ENCODE measurements around the gene GMDS. TPM values are rescaled to one million over a fixed set of nuclear protein-coding genes. Genes with fewer than 3 reads are reported as not detected.

Gene GMDS
- total and polyA plus RNA-seq, 2 of the 4 experiments (the other 2 are of a cell fraction), result 7.3 to 21.9 TPM

- Histone ChIP-seq H2AK5ac (ENCODE audit: low read depth, low read length) (no peak overlapping the region), H4K5ac (ENCODE audit: low read depth, low read length) (no peak overlapping the region), H3K27me3 (ENCODE audit: control insufficient read depth, insufficient read depth, low read length) (no peaks in the 10 kb centered on the region), H3K4me2 (ENCODE audit: low read depth, low read length) (no peak overlapping the region), H4K20me1 (ENCODE audit: insufficient read depth, low read length) (no peaks in the 10 kb centered on the region), H2AFZ (replicated peaks; ENCODE audit: low read length, poor library complexity) (no peak overlapping the region), H2BK120ac (ENCODE audit: low read depth, low read length) (no peak overlapping the region), H3K9me3 (ENCODE audit: control insufficient read depth, insufficient read depth, low read length) (peaks cover 2% of the 10 kb centered on the region; the same call in 1 of the 2 replicates), H4K8ac (ENCODE audit: low read depth in 2 of 2, low read length in 2 of 2) (no peak overlapping the region), H3K36me3 (ENCODE audit: control insufficient read depth, insufficient read depth, low read length) (no peaks in the 10 kb centered on the region), H3K4me1 (ENCODE audit: control insufficient read depth, insufficient read depth, low read length) (no peaks in the 10 kb centered on the region), H3K27ac (ENCODE audit: insufficient read depth, low read length) (no peak overlapping the region), H3K56ac (ENCODE audit: extremely low read depth, insufficient read depth, low read length) (no peak overlapping the region), H4K91ac (ENCODE audit: insufficient read depth, low read depth, low read length) (no peak overlapping the region), H2AK9ac (replicated peaks; ENCODE audit: low read depth, low read length, poor library complexity) (no peak overlapping the region), H3K23ac (ENCODE audit: low read depth, low read length) (no peak overlapping the region), H2BK20ac (ENCODE audit: low read depth, low read length) (no peak overlapping the region), H3K9me1 (ENCODE audit: insufficient read depth, low read length) (0 out of 2 replicates have a peak, but pooled peaks cover 3% of the 10 kb centered on the region), H3K14ac (replicated peaks; ENCODE audit: low read depth, low read length) (no peak overlapping the region), H3K4me3 (ENCODE audit: insufficient read depth, low read depth, low read length) (no peak overlapping the region), H3K79me1 (ENCODE audit: low read depth in 1 of 2, low read length in 2 of 2) (peaks cover 0 to 2% of the 10 kb centered on the region in 2 experiments; a peak in 1 of 4 replicates), H2BK5ac (ENCODE audit: low read depth, low read length, poor library complexity, severe bottlenecking) (no peak overlapping the region), H2BK15ac (ENCODE audit: low read depth, low read length) (no peak overlapping the region), H3K18ac (ENCODE audit: low read depth, low read length) (no peak overlapping the region), H3K4ac (ENCODE audit: low read depth, low read length) (no peak overlapping the region), H3K9ac (ENCODE audit: low read depth, low read length) (no peak overlapping the region)
- TF ChIP-seq CEBPB (IDR thresholded peaks at IDR 0.05; ENCODE audit: low read depth, low read length), result no peak
- TF ChIP-seq SMC3 (IDR thresholded peaks at IDR 0.05; ENCODE audit: low read depth, low read length), result no peak
- no peak for TF ChIP-seq ELK1 (IDR thresholded peaks at IDR 0.05; ENCODE audit: borderline replicate concordance, low read depth, low read length)
- no peak for TF ChIP-seq MXI1 (IDR thresholded peaks at IDR 0.05; ENCODE audit: borderline replicate concordance, low read depth, low read length)
- no peak for TF ChIP-seq BHLHE40 (IDR thresholded peaks at IDR 0.05; ENCODE audit: low read depth, low read length)
- no peak for TF ChIP-seq POLR2A (IDR thresholded peaks at IDR 0.05; ENCODE audit: low read depth, low read length)
- no peak for TF ChIP-seq MAZ (IDR thresholded peaks at IDR 0.05; ENCODE audit: borderline replicate concordance, low read depth, low read length)
- no TSS peak for BruUV-seq (replicated peaks)
- ChIA-PET POLR2A (ENCODE audit: unreplicated experiment) (no interaction called here), CTCF (interaction anchor here (1.4 kb wide), 1 partner anchor 10 kb away, joined by 3 read pairs; no protein-coding TSS in a partner anchor)
- dilution Hi-C loops (cut with HindIII; ENCODE audit: low sequenced_read_pairs, unreplicated experiment) (no loop called here), intact Hi-C loops (cut with micrococcal nuclease) (no loop called here), in situ Hi-C loops (cut with MboI; ENCODE audit: low sequenced_read_pairs) (no loop called here)
- no CpG with 5 or more reads among the region's 3 CpGs for WGBS, 2 experiments (ENCODE audit: extremely low coverage in 2 of 2, insufficient read length in 1 of 2)
- DNase-seq (no peak), ATAC-seq (ENCODE audit: low read depth) (no peak)
Observed at GRCh38 chr6:2203264-2203663, 42.1 kb downstream of the GMDS start.
